Osteoblast (primary cell): ENCODE measurements around the gene CPED1. TPM values are rescaled to one million over a fixed set of nuclear protein-coding genes. Genes with fewer than 3 reads are reported as not detected.

Source experiments
- DNase-seq: peaks from one replicate; pipeline ENCODE4 v3.0.0; 2011; ENCODE audit warnings: low spot score, mixed read lengths; ENCODE audit not compliant: insufficient read length; ENCODE audit errors: missing footprints
- H2AFZ ChIP-seq: 2 replicates; pipeline ENCODE4 v1.6.0; 2011; ENCODE audit warnings: mild to moderate bottlenecking, low read length
- H3K27ac ChIP-seq: 2 replicates; pipeline ENCODE4 v1.5.1; 2011; ENCODE audit warnings: mild to moderate bottlenecking, low read depth, low read length, moderate library complexity
- H3K27me3 ChIP-seq: 2 replicates; pipeline ENCODE4 v1.6.0; 2012; ENCODE audit warnings: mild to moderate bottlenecking, control low read depth, inconsistent platforms, low read length, moderate library complexity; ENCODE audit not compliant: insufficient read depth
- H3K36me3 ChIP-seq: 2 replicates; pipeline ENCODE4 v1.5.1; 2011; ENCODE audit warnings: mild to moderate bottlenecking, low read length, control low read depth, moderate library complexity; ENCODE audit not compliant: insufficient read depth
- H3K4me1 ChIP-seq: 2 replicates; pipeline ENCODE4 v1.5.1; 2011; ENCODE audit warnings: mild to moderate bottlenecking, low read length, control low read depth, moderate library complexity; ENCODE audit not compliant: insufficient read depth
- H3K4me2 ChIP-seq: 2 replicates; pipeline ENCODE4 v1.6.0; 2011; ENCODE audit warnings: mild to moderate bottlenecking, low read length; ENCODE audit not compliant: insufficient read depth
- H3K4me3 ChIP-seq: fragments of 200-600 bp; sonication (generic); 3 replicates; pipeline ENCODE4 v1.5.1; 2012; ENCODE audit warnings: mild to moderate bottlenecking, low read length, inconsistent platforms; ENCODE audit not compliant: insufficient read depth
- H3K79me2 ChIP-seq: 2 replicates; pipeline ENCODE4 v1.6.0; 2012; ENCODE audit warnings: mild to moderate bottlenecking, low read length, control low read depth, inconsistent platforms; ENCODE audit not compliant: insufficient read depth
- H3K9me3 ChIP-seq: 2 replicates; pipeline ENCODE4 v1.5.1; 2011; ENCODE audit warnings: low read depth, low read length, control low read depth
- H4K20me1 ChIP-seq: 2 replicates; pipeline ENCODE4 v1.6.0; 2012; ENCODE audit warnings: mild to moderate bottlenecking, low read length, control low read depth; ENCODE audit not compliant: insufficient read depth
- CTCF ChIP-seq: IDR thresholded peaks from 2 replicates; pipeline ENCODE4 v1.5.1; 2011; ENCODE audit warnings: mild to moderate bottlenecking, low read depth, low read length, moderate library complexity; ENCODE audit errors: extremely low read depth
- total RNA-seq: library from RNA; depleted of rRNA; stranded (reverse); fragments of >200 nt; gene quantifications from 2 replicates; pipeline ENCODE4 v1.2.3, GENCODE V29; 2012

The CPED1 gene
- total RNA-seq, 1 donor, result 30.8 TPM

- no peak for DNase-seq
- no peaks in the 10 kb centered on the region for H3K36me3 ChIP-seq
- H3K4me3 ChIP-seq, result no peak overlapping the region
- H2AFZ ChIP-seq, result no peak overlapping the region
- peaks cover 12% of the 10 kb centered on the region for H3K4me1 ChIP-seq
- no peak for TF ChIP-seq CTCF
- H3K9me3 ChIP-seq, result no peaks in the 10 kb centered on the region
- no peak overlapping the region for H3K27ac ChIP-seq
- peak overlapping the region; percentile 42 for H3K4me2 ChIP-seq
- H4K20me1 ChIP-seq, result no peaks in the 10 kb centered on the region
- H3K79me2 ChIP-seq, result no peaks in the 10 kb centered on the region
- no peaks in the 10 kb centered on the region for H3K27me3 ChIP-seq
Observed at GRCh38 chr7:121075952-121076349, 87.4 kb downstream of the CPED1 start.

GRCh38 chr7:121076350-121077164 lies 88.0 kb downstream of the CPED1 start:
- H2AFZ ChIP-seq, result no peak overlapping the region
- peaks cover 16% of the 10 kb centered on the region for H3K4me1 ChIP-seq
- no peaks in the 10 kb centered on the region for H3K9me3 ChIP-seq
- no peaks in the 10 kb centered on the region for H4K20me1 ChIP-seq
- H3K4me3 ChIP-seq, result no peak overlapping the region
- no peak for TF ChIP-seq CTCF
- no peaks in the 10 kb centered on the region for H3K27me3 ChIP-seq
- peak overlapping the region; percentile 42 for H3K4me2 ChIP-seq
- H3K27ac ChIP-seq, result no peak overlapping the region
- no peaks in the 10 kb centered on the region for H3K36me3 ChIP-seq
- no peaks in the 10 kb centered on the region for H3K79me2 ChIP-seq
- DNase-seq, result no peak

- no peak for TF ChIP-seq CTCF
- no peak overlapping the region for H3K27ac ChIP-seq
- peaks cover 22% of the 10 kb centered on the region for H3K4me1 ChIP-seq
- DNase-seq, result no peak
- H4K20me1 ChIP-seq, result no peaks in the 10 kb centered on the region
- H3K36me3 ChIP-seq, result no peaks in the 10 kb centered on the region
- H3K9me3 ChIP-seq, result no peaks in the 10 kb centered on the region
- H2AFZ ChIP-seq, result no peak overlapping the region
- H3K4me2 ChIP-seq, result peak overlapping the region; percentile 42
- no peaks in the 10 kb centered on the region for H3K27me3 ChIP-seq
- H3K4me3 ChIP-seq, result no peak overlapping the region
- no peaks in the 10 kb centered on the region for H3K79me2 ChIP-seq
Observed at GRCh38 chr7:121077165-121077630, 88.7 kb downstream of the CPED1 start.

GRCh38 chr7:121078701-121079227 lies 90.3 kb downstream of the CPED1 start:
- TF ChIP-seq CTCF, result no peak
- Histone ChIP-seq H3K27ac (no peak overlapping the region), H3K36me3 (no peaks in the 10 kb centered on the region), H2AFZ (no peak overlapping the region), H3K4me3 (no peak overlapping the region), H3K4me1 (peaks cover 35% of the 10 kb centered on the region), H4K20me1 (no peaks in the 10 kb centered on the region), H3K27me3 (no peaks in the 10 kb centered on the region), H3K4me2 (no peak overlapping the region), H3K9me3 (no peaks in the 10 kb centered on the region), H3K79me2 (no peaks in the 10 kb centered on the region)
- DNase-seq, result no peak
